NCI-H226 (cell line): Measurements from ENCODE around the gene GNG2.

Source experiments
- DNase-seq: peaks from one replicate; pipeline ENCODE4 v3.0.0-alpha.2; 2015

GNG2 gene

GRCh38 chr14:51860164-51860824 is at the start of gene GNG2:
TSS of gene GNG2 (plus strand) at chr14:51860612. CDS start at chr14:51950679, 90,067 bp downstream.
- peak; percentile 45 for DNase-seq

GRCh38 chr14:51811706-51812105 is 48.7 kb upstream of the GNG2 start:
- no peak for DNase-seq

GRCh38 chr14:51816031-51816430 is 44.4 kb upstream of the GNG2 start:
- no peak for DNase-seq

DNA sequence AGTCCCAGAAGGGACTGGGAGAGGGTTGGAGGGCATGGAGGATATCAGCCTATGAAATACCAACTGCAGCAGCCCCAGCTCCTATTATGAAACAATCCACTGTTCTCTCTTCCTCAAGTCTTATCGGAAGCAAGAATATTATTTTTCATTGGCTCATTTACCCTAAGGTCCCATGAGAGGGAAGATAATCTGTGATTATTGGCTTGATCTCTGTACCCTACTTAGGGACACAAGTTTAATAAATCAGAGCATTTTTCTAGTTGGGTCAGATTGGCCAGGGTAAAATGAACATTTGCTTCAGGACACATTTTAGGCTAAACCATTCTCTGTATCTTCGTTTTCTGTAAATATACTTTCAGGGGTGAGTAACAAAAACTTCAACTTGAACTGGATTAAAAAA is 43.1 kb upstream of the GNG2 start:
- DNase-seq, result no peak

GRCh38 chr14:51818748-51819380 is 41.5 kb upstream of the GNG2 start:
- DNase-seq, result no peak

- DNase-seq, result no peak
Observed at GRCh38 chr14:51821822-51822221, 38.6 kb upstream of the GNG2 start.

- DNase-seq, result no peak
Observed at GRCh38 chr14:51822499-51822898, 37.9 kb upstream of the GNG2 start.

GRCh38 chr14:51823706-51824105 is 36.7 kb upstream of the GNG2 start:
- no peak for DNase-seq

DNA sequence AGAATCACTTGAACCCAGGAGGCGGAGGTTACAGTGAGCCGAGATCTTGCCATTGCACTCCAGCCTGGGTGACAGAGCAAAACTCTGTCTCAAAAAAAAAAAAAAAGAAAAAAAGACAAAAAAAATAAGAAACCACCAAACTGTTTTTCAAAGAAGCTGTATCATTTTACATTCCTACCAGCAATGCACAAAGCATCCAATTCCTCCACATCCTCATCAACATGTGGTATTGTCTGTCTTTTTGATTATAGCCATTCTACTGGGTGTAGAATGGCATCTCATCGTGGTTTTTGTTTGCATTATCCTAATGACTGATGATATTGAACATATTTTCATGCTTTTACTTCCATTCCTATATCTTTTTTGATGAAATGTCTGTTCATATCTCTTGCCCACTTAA is 36.2 kb upstream of the GNG2 start:
- no peak for DNase-seq

- no peak for DNase-seq
Observed at GRCh38 chr14:51825926-51826325, 34.5 kb upstream of the GNG2 start.

GRCh38 chr14:51828017-51828797 is 32.2 kb upstream of the GNG2 start:
- DNase-seq, result peak; percentile 51

DNA sequence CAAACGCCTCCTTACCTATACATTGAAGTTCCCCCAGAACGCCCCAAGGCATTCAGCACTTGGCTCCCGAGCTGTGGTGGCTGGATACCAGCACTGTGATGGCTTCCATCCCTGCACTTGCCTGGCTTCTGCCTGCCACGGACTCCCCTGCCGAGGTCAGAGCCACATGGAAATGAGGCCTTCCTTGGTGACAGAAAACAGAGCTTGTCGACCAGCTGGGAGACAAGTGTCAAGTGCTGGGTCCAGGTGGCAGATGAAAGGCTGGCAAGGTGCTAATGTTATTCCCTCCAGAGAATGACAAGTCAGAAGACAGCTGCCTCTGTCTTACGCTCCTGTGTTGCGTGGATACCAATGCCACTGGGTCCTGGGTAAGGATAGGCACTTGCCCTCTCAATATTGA is 26.2 kb upstream of the GNG2 start:
- no peak for DNase-seq

- DNase-seq, result no peak
Observed at GRCh38 chr14:51836417-51836816, 24.0 kb upstream of the GNG2 start.

GRCh38 chr14:51844081-51844881 is 16.1 kb upstream of the GNG2 start:
- DNase-seq, result no peak

DNA sequence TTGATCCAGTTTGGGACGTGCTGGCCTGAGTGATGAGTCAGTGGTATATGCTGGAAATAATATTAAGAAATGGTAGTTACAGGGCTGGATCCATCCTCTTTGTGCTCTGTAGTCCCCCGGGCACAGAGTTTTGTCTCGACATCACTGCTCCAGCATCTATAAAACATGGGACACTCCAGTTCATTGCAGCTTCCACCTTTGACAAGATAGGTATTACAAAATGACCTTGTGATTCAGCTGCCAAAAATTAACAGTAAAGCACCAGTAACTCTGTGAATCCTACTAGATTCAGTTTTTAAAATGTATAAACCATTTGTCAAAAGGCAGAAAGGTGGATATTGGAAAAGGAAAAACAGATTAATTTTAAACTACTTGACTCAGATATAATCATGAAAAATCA is 14.6 kb upstream of the GNG2 start:
- no peak for DNase-seq

GRCh38 chr14:51846631-51847488 is 13.6 kb upstream of the GNG2 start:
- no peak for DNase-seq

DNA sequence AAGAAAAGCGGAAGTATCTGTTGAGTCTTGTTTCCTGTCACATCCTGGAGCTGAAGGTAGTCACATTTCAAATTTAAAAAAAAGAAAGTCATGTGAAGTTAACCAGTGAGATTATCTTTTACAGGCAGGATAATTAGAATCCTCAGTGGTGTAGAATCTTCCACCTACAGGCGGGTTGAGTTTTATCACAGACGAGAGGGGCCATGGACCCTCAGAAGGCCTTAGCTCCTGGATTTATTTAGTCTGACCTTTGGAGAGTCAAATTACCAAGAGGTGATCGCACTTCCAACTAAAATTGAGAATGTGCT is 13.0 kb upstream of the GNG2 start:
- no peak for DNase-seq

DNA sequence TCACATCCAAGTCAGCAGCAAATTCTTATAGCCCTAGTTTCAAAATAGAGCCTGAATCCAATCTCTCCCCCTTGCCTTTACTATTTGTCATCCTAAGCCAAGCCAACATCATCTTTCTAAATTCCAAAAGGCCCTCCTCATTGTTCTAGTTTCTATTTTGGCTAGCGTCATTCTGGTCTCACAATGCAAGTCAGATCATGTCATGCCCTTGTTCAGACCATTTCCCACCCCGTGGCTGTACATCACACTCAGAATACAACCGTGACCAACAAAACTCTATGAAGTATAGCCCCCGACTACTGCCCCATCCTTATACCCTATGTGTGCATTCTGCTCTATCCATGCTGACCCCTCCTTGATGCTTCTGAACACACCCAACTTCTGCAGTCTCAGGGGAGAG is 12.3 kb upstream of the GNG2 start:
- DNase-seq, result no peak

- DNase-seq, result no peak
Observed at GRCh38 chr14:51849097-51849496, 11.3 kb upstream of the GNG2 start.

DNA sequence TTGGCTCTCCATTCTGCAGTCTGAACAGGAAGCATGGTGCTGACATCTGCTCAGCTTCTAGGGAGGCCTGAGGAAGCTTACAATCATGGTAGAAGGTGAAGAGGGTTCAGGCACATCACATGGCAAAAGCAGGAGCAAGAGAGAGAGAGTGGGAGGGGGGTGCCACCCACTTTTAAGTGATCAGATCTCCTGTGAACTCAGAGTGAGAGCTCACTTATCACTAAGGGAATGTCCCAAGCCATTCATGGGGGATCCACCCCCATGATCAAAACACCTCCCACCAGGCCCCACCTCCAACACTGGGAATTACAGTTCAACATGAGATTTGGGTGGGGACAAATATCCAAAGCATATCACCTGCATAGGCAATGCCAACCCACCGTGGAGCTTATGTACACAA is 9.8 kb upstream of the GNG2 start:
- no peak for DNase-seq

- DNase-seq, result no peak
Observed at GRCh38 chr14:51852541-51852940, 7.9 kb upstream of the GNG2 start.

GRCh38 chr14:51855234-51855633 is 5.2 kb upstream of the GNG2 start:
- no peak for DNase-seq
